ENCODE data around the gene SGIP1.
A peak's percentile ranks its signal among the peaks of the same experiment; 100 is the strongest.

SGIP1 gene

GRCh38 chr1:66562561-66562960, 28.6 kb downstream of the SGIP1 start:
- Histone ChIP-seq H3K36me3 (ENCODE audit: control insufficient read depth in 4 of 4, insufficient read depth in 4 of 4, low read length in 3 of 4) (no peaks in the 10 kb centered on the region), H3K4me1 (ENCODE audit: control extremely low read depth in 1 of 4, control insufficient read depth in 4 of 4, insufficient read depth in 4 of 4, low read length in 3 of 4) (peaks cover 0 to 9% (median 2%) of the 10 kb centered on the region in 4 experiments), H3K4me3 (ENCODE audit: control insufficient read depth in 1 of 7, extremely low read depth in 1 of 7, insufficient read depth in 4 of 7, low read depth in 2 of 7, low read length in 6 of 7) (no peak overlapping the region), H3K27me3 (replicated peaks in 2 of 5; ENCODE audit: control insufficient read depth in 4 of 5, insufficient read depth in 5 of 5, low read length in 4 of 5) (no peaks in the 10 kb centered on the region), H3K9me3 (ENCODE audit: control extremely low read depth in 1 of 5, control insufficient read depth in 4 of 5, insufficient read depth in 2 of 5, low read depth in 1 of 5, low read length in 4 of 5) (no peaks in the 10 kb centered on the region), H3K27ac (ENCODE audit: insufficient read depth in 1 of 2, low read depth in 1 of 2, low read length in 2 of 2, poor library complexity in 1 of 2, severe bottlenecking in 2 of 2) (no peak overlapping the region)
- POLR2A ChIA-PET = no interaction called here
- CTCF ChIA-PET = no interaction called here
- no peak for DNase-seq
- WGBS (ENCODE audit: insufficient coverage) = 67% methylated on average over 3 of the region's 3 CpGs

DNA sequence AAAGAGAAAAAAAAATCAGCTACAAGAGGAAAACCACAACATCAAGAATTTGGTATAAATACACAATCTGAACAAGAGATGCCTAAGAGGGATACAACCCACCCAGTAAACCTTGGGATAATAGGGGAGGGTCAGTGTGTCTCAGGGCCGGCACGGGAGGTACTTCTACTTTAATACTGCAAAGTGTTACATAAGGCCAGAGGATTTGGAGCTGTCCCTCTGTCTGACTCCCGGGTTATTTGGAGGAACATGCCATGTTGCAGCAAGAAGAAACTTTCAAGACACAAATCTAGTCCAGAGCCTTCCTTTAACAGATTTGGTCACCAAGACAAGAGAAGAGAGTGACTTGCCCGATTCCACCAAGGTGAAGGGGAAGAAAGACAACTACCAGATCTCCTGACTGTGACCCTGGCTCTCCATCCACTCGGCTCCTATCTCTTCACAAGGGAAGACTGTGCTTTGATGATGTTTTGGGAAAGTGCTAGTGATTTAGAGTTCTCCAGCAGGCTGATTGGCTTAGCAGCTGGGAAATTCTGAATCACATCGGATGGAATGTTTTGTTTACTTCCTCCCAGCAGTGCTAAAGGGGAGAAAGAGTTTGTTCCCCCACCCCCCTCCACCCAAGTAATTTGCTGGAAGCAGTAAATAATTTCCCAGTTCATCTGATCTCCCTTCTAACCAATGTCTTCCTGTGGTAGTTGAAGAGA, 29.3 kb downstream of the SGIP1 start:
- 100% methylated on average over 3 of the region's 6 CpGs for WGBS (ENCODE audit: insufficient coverage)
- ChIA-PET POLR2A (no interaction called here), CTCF (no interaction called here)
- H3K4me3 ChIP-seq (ENCODE audit: control insufficient read depth in 1 of 7, extremely low read depth in 1 of 7, insufficient read depth in 4 of 7, low read depth in 2 of 7, low read length in 6 of 7) = no peak overlapping the region
- peaks cover 0 to 9% (median 2%) of the 10 kb centered on the region in 4 experiments for H3K4me1 ChIP-seq (ENCODE audit: control extremely low read depth in 1 of 4, control insufficient read depth in 4 of 4, insufficient read depth in 4 of 4, low read length in 3 of 4)
- DNase-seq = no peak
- no peak overlapping the region for H3K27ac ChIP-seq (ENCODE audit: insufficient read depth in 1 of 2, low read depth in 1 of 2, low read length in 2 of 2, poor library complexity in 1 of 2, severe bottlenecking in 2 of 2)
- H3K36me3 ChIP-seq (ENCODE audit: control insufficient read depth in 4 of 4, insufficient read depth in 4 of 4, low read length in 3 of 4) = no peaks in the 10 kb centered on the region
- H3K27me3 ChIP-seq (replicated peaks in 2 of 5; ENCODE audit: control insufficient read depth in 4 of 5, insufficient read depth in 5 of 5, low read length in 4 of 5) = no peaks in the 10 kb centered on the region
- no peaks in the 10 kb centered on the region for H3K9me3 ChIP-seq (ENCODE audit: control extremely low read depth in 1 of 5, control insufficient read depth in 4 of 5, insufficient read depth in 2 of 5, low read depth in 1 of 5, low read length in 4 of 5)

- Histone ChIP-seq H3K4me1 (ENCODE audit: control extremely low read depth in 1 of 4, control insufficient read depth in 4 of 4, insufficient read depth in 4 of 4, low read length in 3 of 4) (peaks cover 0 to 9% (median 2%) of the 10 kb centered on the region in 4 experiments), H3K4me3 (ENCODE audit: control insufficient read depth in 1 of 7, extremely low read depth in 1 of 7, insufficient read depth in 4 of 7, low read depth in 2 of 7, low read length in 6 of 7) (no peak overlapping the region), H3K27me3 (replicated peaks in 2 of 5; ENCODE audit: control insufficient read depth in 4 of 5, insufficient read depth in 5 of 5, low read length in 4 of 5) (no peaks in the 10 kb centered on the region), H3K9me3 (ENCODE audit: control extremely low read depth in 1 of 5, control insufficient read depth in 4 of 5, insufficient read depth in 2 of 5, low read depth in 1 of 5, low read length in 4 of 5) (no peaks in the 10 kb centered on the region), H3K27ac (ENCODE audit: insufficient read depth in 1 of 2, low read depth in 1 of 2, low read length in 2 of 2, poor library complexity in 1 of 2, severe bottlenecking in 2 of 2) (no peak overlapping the region), H3K36me3 (ENCODE audit: control insufficient read depth in 4 of 4, insufficient read depth in 4 of 4, low read length in 3 of 4) (no peaks in the 10 kb centered on the region)
- CTCF ChIA-PET = no interaction called here
- WGBS (ENCODE audit: insufficient coverage) = 91% methylated on average over 3 of the region's 5 CpGs
- POLR2A ChIA-PET = no interaction called here
- DNase-seq = peak in 2 of 3 donors; percentile 64 to 65
These were observed 30.1 kb downstream of the SGIP1 start for GRCh38 chr1:66563941-66564630.

DNA sequence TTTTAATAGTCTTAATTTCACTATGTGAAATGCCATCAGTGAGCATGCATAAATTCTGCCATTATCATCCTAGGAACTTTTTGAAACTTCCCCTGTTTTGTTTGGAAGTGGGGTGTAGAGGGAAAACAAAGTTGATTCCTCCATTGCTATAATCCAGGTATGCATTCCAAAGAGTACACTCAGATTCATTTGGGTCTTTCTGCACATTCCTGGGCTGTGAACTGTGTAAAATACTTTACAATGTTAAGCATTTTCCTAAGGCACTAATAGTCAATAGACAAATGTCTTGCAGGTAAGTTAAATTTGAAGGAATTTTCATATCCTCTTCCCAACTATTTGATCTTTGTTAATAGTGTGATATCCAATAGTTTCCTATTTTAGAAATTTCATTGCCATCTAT, 36.2 kb downstream of the SGIP1 start:
- Histone ChIP-seq H3K4me1 (ENCODE audit: control extremely low read depth in 1 of 4, control insufficient read depth in 4 of 4, insufficient read depth in 4 of 4, low read length in 3 of 4) (no peaks in the 10 kb centered on the region), H3K27me3 (replicated peaks in 2 of 5; ENCODE audit: control insufficient read depth in 4 of 5, insufficient read depth in 5 of 5, low read length in 4 of 5) (no peaks in the 10 kb centered on the region), H3K27ac (ENCODE audit: insufficient read depth in 1 of 2, low read depth in 1 of 2, low read length in 2 of 2, poor library complexity in 1 of 2, severe bottlenecking in 2 of 2) (no peak overlapping the region), H3K4me3 (ENCODE audit: control insufficient read depth in 1 of 7, extremely low read depth in 1 of 7, insufficient read depth in 4 of 7, low read depth in 2 of 7, low read length in 6 of 7) (no peak overlapping the region), H3K9me3 (ENCODE audit: control extremely low read depth in 1 of 5, control insufficient read depth in 4 of 5, insufficient read depth in 2 of 5, low read depth in 1 of 5, low read length in 4 of 5) (no peaks in the 10 kb centered on the region), H3K36me3 (ENCODE audit: control insufficient read depth in 4 of 4, insufficient read depth in 4 of 4, low read length in 3 of 4) (no peaks in the 10 kb centered on the region)
- ChIA-PET POLR2A (no interaction called here), CTCF (no interaction called here)
- no peak for DNase-seq

DNA sequence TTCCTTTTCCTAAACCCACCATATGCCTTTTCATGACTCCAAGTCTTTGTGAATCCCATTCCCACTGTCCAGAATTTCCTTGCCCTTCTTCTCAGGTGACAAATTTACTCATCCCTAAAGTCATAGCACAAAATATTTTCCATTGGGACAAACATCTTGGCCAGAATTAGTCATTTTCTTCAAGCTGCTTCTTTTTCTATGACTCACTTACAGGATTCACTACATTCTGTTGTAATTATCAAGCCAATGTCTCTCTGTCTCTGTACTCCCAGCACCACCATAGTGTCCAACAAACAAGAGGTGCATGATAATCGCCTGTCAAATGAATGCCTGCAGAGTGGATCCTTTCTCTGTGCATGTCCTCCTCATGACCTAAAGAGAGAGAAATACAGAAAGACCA, 37.8 kb downstream of the SGIP1 start:
- POLR2A ChIA-PET = no interaction called here
- DNase-seq = no peak

GRCh38 chr1:66575739-66576138, 41.8 kb downstream of the SGIP1 start:
- Histone ChIP-seq H3K27me3 (replicated peaks in 2 of 5; ENCODE audit: control insufficient read depth in 4 of 5, insufficient read depth in 5 of 5, low read length in 4 of 5) (no peaks in the 10 kb centered on the region), H3K9me3 (ENCODE audit: control extremely low read depth in 1 of 5, control insufficient read depth in 4 of 5, insufficient read depth in 2 of 5, low read depth in 1 of 5, low read length in 4 of 5) (no peaks in the 10 kb centered on the region), H3K4me3 (ENCODE audit: control insufficient read depth in 1 of 7, extremely low read depth in 1 of 7, insufficient read depth in 4 of 7, low read depth in 2 of 7, low read length in 6 of 7) (no peak overlapping the region), H3K36me3 (ENCODE audit: control insufficient read depth in 4 of 4, insufficient read depth in 4 of 4, low read length in 3 of 4) (no peaks in the 10 kb centered on the region), H3K4me1 (ENCODE audit: control extremely low read depth in 1 of 4, control insufficient read depth in 4 of 4, insufficient read depth in 4 of 4, low read length in 3 of 4) (peaks cover 5 to 29% (median 18%) of the 10 kb centered on the region in 4 experiments), H3K27ac (ENCODE audit: insufficient read depth in 1 of 2, low read depth in 1 of 2, low read length in 2 of 2, poor library complexity in 1 of 2, severe bottlenecking in 2 of 2) (no peak overlapping the region)
- ChIA-PET CTCF (no interaction called here), POLR2A (interaction anchor here (0.6 kb wide), 1 partner anchor 578 kb away, joined by 4 read pairs; no protein-coding TSS in a partner anchor)
- DNase-seq = no peak
- WGBS (ENCODE audit: insufficient coverage) = 100% methylated on average over 3 of the region's 4 CpGs

More for the DNA sequence above, 37.8 kb downstream of the SGIP1 start:
- Histone ChIP-seq H3K36me3 (ENCODE audit: control insufficient read depth in 4 of 4, insufficient read depth in 4 of 4, low read length in 3 of 4) (no peaks in the 10 kb centered on the region), H3K9me3 (ENCODE audit: control extremely low read depth in 1 of 5, control insufficient read depth in 4 of 5, insufficient read depth in 2 of 5, low read depth in 1 of 5, low read length in 4 of 5) (no peaks in the 10 kb centered on the region), H3K4me1 (ENCODE audit: control extremely low read depth in 1 of 4, control insufficient read depth in 4 of 4, insufficient read depth in 4 of 4, low read length in 3 of 4) (peaks cover 0 to 5% (median 2%) of the 10 kb centered on the region in 4 experiments), H3K4me3 (ENCODE audit: control insufficient read depth in 1 of 7, extremely low read depth in 1 of 7, insufficient read depth in 4 of 7, low read depth in 2 of 7, low read length in 6 of 7) (no peak overlapping the region), H3K27ac (ENCODE audit: insufficient read depth in 1 of 2, low read depth in 1 of 2, low read length in 2 of 2, poor library complexity in 1 of 2, severe bottlenecking in 2 of 2) (no peak overlapping the region), H3K27me3 (replicated peaks in 2 of 5; ENCODE audit: control insufficient read depth in 4 of 5, insufficient read depth in 5 of 5, low read length in 4 of 5) (no peaks in the 10 kb centered on the region)
- 100% methylated on average over 1 of the region's 1 CpG for WGBS (ENCODE audit: insufficient coverage)
- CTCF ChIA-PET = interaction anchor here (1.2 kb wide), 1 partner anchor 25 kb away, joined by 4 read pairs; no protein-coding TSS in a partner anchor

- H3K9me3 ChIP-seq (ENCODE audit: control extremely low read depth in 1 of 5, control insufficient read depth in 4 of 5, insufficient read depth in 2 of 5, low read depth in 1 of 5, low read length in 4 of 5) = no peaks in the 10 kb centered on the region
- H3K4me1 ChIP-seq (ENCODE audit: control extremely low read depth in 1 of 4, control insufficient read depth in 4 of 4, insufficient read depth in 4 of 4, low read length in 3 of 4) = peaks cover 5 to 29% (median 18%) of the 10 kb centered on the region in 4 experiments
- CTCF ChIA-PET = no interaction called here
- WGBS (ENCODE audit: insufficient coverage) = no CpG with 5 or more reads among the region's 1 CpG
- H3K4me3 ChIP-seq (ENCODE audit: control insufficient read depth in 1 of 7, extremely low read depth in 1 of 7, insufficient read depth in 4 of 7, low read depth in 2 of 7, low read length in 6 of 7) = no peak overlapping the region
- POLR2A ChIA-PET = no interaction called here
- H3K27ac ChIP-seq (ENCODE audit: insufficient read depth in 1 of 2, low read depth in 1 of 2, low read length in 2 of 2, poor library complexity in 1 of 2, severe bottlenecking in 2 of 2) = no peak overlapping the region
- DNase-seq = peak in 2 of 3 donors; percentile 41 to 58
- no peaks in the 10 kb centered on the region for H3K27me3 ChIP-seq (replicated peaks in 2 of 5; ENCODE audit: control insufficient read depth in 4 of 5, insufficient read depth in 5 of 5, low read length in 4 of 5)
- no peaks in the 10 kb centered on the region for H3K36me3 ChIP-seq (ENCODE audit: control insufficient read depth in 4 of 4, insufficient read depth in 4 of 4, low read length in 3 of 4)
These were observed 42.7 kb downstream of the SGIP1 start for GRCh38 chr1:66576645-66577044.

All from common myeloid progenitor, CD34-positive (primary cell).